ENCODE measurements around the gene SLC47A2. TPM values are rescaled to one million over a fixed set of nuclear protein-coding genes. Genes with fewer than 3 reads are reported as not detected.

The SLC47A2 gene
- total RNA-seq, 1 experiment from 2014 or later, result not detected

DNA sequence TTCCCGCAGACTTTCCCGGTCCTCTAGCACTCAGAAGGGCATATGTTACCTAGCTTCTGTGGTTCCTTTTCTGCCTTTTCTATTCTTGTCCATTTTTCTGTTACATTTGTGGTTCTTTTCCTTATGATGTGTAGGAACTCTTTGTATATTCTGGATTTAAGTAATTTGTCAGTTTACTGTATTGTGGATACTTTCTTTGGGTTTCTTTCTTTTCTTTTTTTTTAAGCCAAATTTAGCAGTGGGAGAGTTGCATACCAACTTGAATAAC, 67.2 kb downstream of the SLC47A2 start:
- ChIA-PET CTCF (interaction anchor here (1.0 to 1.3 kb wide), 2 partner anchors 115 to 118 kb away, joined by 3 to 4 read pairs; no protein-coding TSS in a partner anchor), POLR2A (no interaction called here)
- DNase-seq (ENCODE audit: low read depth, low spot score) (no peak), ATAC-seq (no peak)
- TF ChIP-seq TCF7L2 (IDR thresholded peaks at IDR 0.05; ENCODE audit: low read depth, low read length) (no peak), SIN3A (IDR thresholded peaks at IDR 0.05; ENCODE audit: borderline replicate concordance, insufficient read depth, low read depth, low read length) (no peak), POLR2AphosphoS5 (IDR thresholded peaks at IDR 0.05; ENCODE audit: low read depth, low read length) (no peak), REST (IDR thresholded peaks at IDR 0.05; ENCODE audit: insufficient read depth in 1 of 2, low read depth in 2 of 2, low read length in 1 of 2) (no peak), CTCF (IDR thresholded peaks at IDR 0.05) (no peak)
- Histone ChIP-seq H3K4me1 (ENCODE audit: control insufficient read depth, insufficient read depth, low read length) (peaks cover 41% of the 10 kb centered on the region), H3K9me3 (ENCODE audit: control insufficient read depth, insufficient read depth, low read depth, low read length) (no peaks in the 10 kb centered on the region), H3K27ac (ENCODE audit: low read length) (peak overlapping the region; percentile 89), H3K27me3 (ENCODE audit: control insufficient read depth, insufficient read depth, low read length) (no peaks in the 10 kb centered on the region), H3K36me3 (ENCODE audit: control insufficient read depth, insufficient read depth, low read length) (peaks cover 2% of the 10 kb centered on the region; the same call in 1 of the 2 replicates), H3K4me3 (ENCODE audit: low read depth in 2 of 2, low read length in 2 of 2) (peak overlapping the region; percentile 73 to 75)
- in situ Hi-C loops (cut with HindIII; ENCODE audit: low pct_unique_long_range_greater_than_20kb, low sequenced_read_pairs), result no loop called here
- no TSS peak for BruUV-seq (replicated peaks)
- intact Hi-C loops (cut with micrococcal nuclease; ENCODE audit: unreplicated experiment), result loop anchor here (10.0 kb wide), 1 partner anchor 134 kb away; no protein-coding TSS in a partner anchor

DNA sequence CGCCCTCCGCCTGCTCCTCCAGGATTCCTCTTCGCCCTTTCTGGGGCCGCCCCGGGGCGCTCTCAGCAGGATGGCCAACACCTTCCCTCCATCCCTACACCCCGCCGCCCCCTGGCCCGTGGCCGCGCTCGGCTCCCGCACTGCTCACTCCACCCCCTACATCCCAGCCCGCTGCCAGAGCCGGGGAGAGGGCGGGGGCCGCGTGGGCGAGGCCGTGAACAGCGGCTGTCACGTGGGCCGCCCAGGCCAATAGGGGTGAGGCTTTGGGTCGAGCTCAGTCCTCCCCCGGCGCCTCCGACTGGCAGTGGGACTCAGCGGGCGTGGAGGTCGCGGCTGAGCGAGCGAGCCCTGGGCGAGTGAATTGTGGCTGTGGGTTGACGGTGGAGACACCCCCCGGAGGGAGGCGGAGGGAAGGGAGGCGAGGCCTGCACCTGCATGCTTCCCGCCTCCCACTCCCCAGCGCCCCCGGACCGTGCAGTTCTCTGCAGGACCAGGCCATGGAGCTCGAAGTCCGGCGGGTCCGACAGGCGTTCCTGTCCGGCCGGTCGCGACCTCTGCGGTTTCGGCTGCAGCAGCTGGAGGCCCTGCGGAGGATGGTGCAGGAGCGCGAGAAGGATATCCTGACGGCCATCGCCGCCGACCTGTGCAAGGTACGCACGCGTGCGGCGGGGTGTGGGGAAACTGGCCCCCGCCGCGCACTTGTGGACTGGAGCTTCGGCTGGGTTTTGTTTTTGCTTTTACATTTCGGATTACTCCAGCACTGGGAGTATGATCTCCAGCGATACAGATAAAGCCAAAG, 67.7 kb downstream of the SLC47A2 start, which contains the start of gene ALDH3A2:
Gene ALDH3A2, plus strand, starts transcription at position 277 of the 799 bp plus-strand sequence. Its CDS starts 221 bp downstream, at position 498.
- Histone ChIP-seq H3K27ac (ENCODE audit: low read length) (peak within 1 kb of the TSS; percentile 89), H3K9me3 (ENCODE audit: control insufficient read depth, insufficient read depth, low read depth, low read length) (no peaks in the 10 kb centered on the region), H3K36me3 (ENCODE audit: control insufficient read depth, insufficient read depth, low read length) (peaks cover 2% of the 10 kb centered on the region; the same call in 1 of the 2 replicates), H3K4me3 (ENCODE audit: low read depth in 2 of 2, low read length in 2 of 2) (peak within 1 kb of the TSS; percentile 73 to 75), H3K4me1 (ENCODE audit: control insufficient read depth, insufficient read depth, low read length) (peaks cover 41% of the 10 kb centered on the region), H3K27me3 (ENCODE audit: control insufficient read depth, insufficient read depth, low read length) (no peaks in the 10 kb centered on the region)
- peak; percentile 94 for ATAC-seq
- BruUV-seq (replicated peaks), result no TSS peak
- no peak for DNase-seq (ENCODE audit: low read depth, low spot score)
- in situ Hi-C loops (cut with HindIII; ENCODE audit: low pct_unique_long_range_greater_than_20kb, low sequenced_read_pairs), result no loop called here
- ChIA-PET CTCF (interaction anchor here (1.0 to 1.3 kb wide), 2 partner anchors 116 to 118 kb away, joined by 3 to 4 read pairs; no protein-coding TSS in a partner anchor), POLR2A (interaction anchor here (0.7 kb wide), 1 partner anchor 271 kb away, joined by 3 read pairs; no protein-coding TSS in a partner anchor)
- intact Hi-C loops (cut with micrococcal nuclease; ENCODE audit: unreplicated experiment), result loop anchor here (10.0 kb wide), 1 partner anchor 134 kb away; no protein-coding TSS in a partner anchor
- TF ChIP-seq CTCF (IDR thresholded peaks at IDR 0.05) (peak; percentile 35), SIN3A (IDR thresholded peaks at IDR 0.05; ENCODE audit: borderline replicate concordance, insufficient read depth, low read depth, low read length) (0 out of 2 replicates have a peak, but pooled peaks have one; percentile 32), TCF7L2 (IDR thresholded peaks at IDR 0.05; ENCODE audit: low read depth, low read length) (no peak), REST (IDR thresholded peaks at IDR 0.05; ENCODE audit: insufficient read depth in 1 of 2, low read depth in 2 of 2, low read length in 1 of 2) (no peak), POLR2AphosphoS5 (IDR thresholded peaks at IDR 0.05; ENCODE audit: low read depth, low read length) (peak; percentile 85)
